Activated naive CD8-positive, alpha-beta T cell treated with anti-CD3 and anti-CD28 coated beads for 36 hours (primary cell): ENCODE results near the gene NOL7. TPM values are rescaled to one million over a fixed set of nuclear protein-coding genes. Genes with fewer than 3 reads are reported as not detected.
A peak's percentile ranks its signal among the peaks of the same experiment; 100 is the strongest.

Experiments
- DNase-seq: peaks from one replicate; pipeline ENCODE4 v3.0.0; 2021
- H3K27ac Mint-ChIP-seq: one replicate; pipeline ENCODE4 v1.8.0; 2022; ENCODE audit warnings: mild to moderate bottlenecking, moderate library complexity, mixed read lengths
- H3K27me3 Mint-ChIP-seq: one replicate; pipeline ENCODE4 v1.8.0; 2022; ENCODE audit warnings: mild to moderate bottlenecking, mixed read lengths
- H3K36me3 Mint-ChIP-seq: one replicate; pipeline ENCODE4 v1.8.0; 2021; ENCODE audit warnings: mild to moderate bottlenecking, mixed read lengths
- H3K4me1 Mint-ChIP-seq: one replicate; pipeline ENCODE4 v1.8.0; 2021; ENCODE audit warnings: mixed read lengths
- H3K4me3 Mint-ChIP-seq: one replicate; pipeline ENCODE4 v1.8.0; 2022; ENCODE audit warnings: mild to moderate bottlenecking, moderate library complexity, mixed read lengths
- H3K9me3 Mint-ChIP-seq: one replicate; pipeline ENCODE4 v1.8.0; 2022; ENCODE audit warnings: mixed read lengths
- total RNA-seq, 2 experiments: library from RNA; stranded (reverse); gene quantifications; one replicate each; pipeline ENCODE4 v1.2.3, GENCODE V29; 2021

Gene NOL7
- total RNA-seq = 100 to 1,000 TPM; 121 to 123 TPM

GRCh38 chr6:13614926-13615791 is at the start of gene NOL7:
Gene NOL7, plus strand, starts transcription at chr6:13615335. Its CDS starts 24 bp downstream, at chr6:13615359.
- Mint-ChIP-seq H3K4me3 (peak within 1 kb of the TSS; percentile 99), H3K27ac (peak within 1 kb of the TSS; percentile 89), H3K4me1 (peaks cover 45% of the 10 kb centered on the region), H3K27me3 (peaks cover 4% of the 10 kb centered on the region), H3K9me3 (no peaks in the 10 kb centered on the region), H3K36me3 (peaks cover 35% of the 10 kb centered on the region)
- DNase-seq = peak; percentile 97

GRCh38 chr6:13565921-13566320 is 49.2 kb upstream of the NOL7 start:
- DNase-seq = no peak
- H3K9me3 Mint-ChIP-seq = no peaks in the 10 kb centered on the region
- H3K36me3 Mint-ChIP-seq = no peaks in the 10 kb centered on the region
- H3K27ac Mint-ChIP-seq = no peak overlapping the region
- no peak overlapping the region for H3K4me3 Mint-ChIP-seq
- peaks cover 11% of the 10 kb centered on the region for H3K27me3 Mint-ChIP-seq
- H3K4me1 Mint-ChIP-seq = no peaks in the 10 kb centered on the region

GRCh38 chr6:13566500-13566899 is 48.6 kb upstream of the NOL7 start:
- Mint-ChIP-seq H3K4me1 (no peaks in the 10 kb centered on the region), H3K9me3 (no peaks in the 10 kb centered on the region), H3K4me3 (no peak overlapping the region)

GRCh38 chr6:13568970-13569369 is 46.2 kb upstream of the NOL7 start:
- peaks cover 10% of the 10 kb centered on the region for H3K4me1 Mint-ChIP-seq
- peaks cover 7% of the 10 kb centered on the region for H3K27me3 Mint-ChIP-seq
- H3K27ac Mint-ChIP-seq = no peak overlapping the region
- H3K36me3 Mint-ChIP-seq = no peaks in the 10 kb centered on the region
- no peak overlapping the region for H3K4me3 Mint-ChIP-seq
- no peaks in the 10 kb centered on the region for H3K9me3 Mint-ChIP-seq
- no peak for DNase-seq

More at GRCh38 chr6:13566500-13566899, 48.6 kb upstream of the NOL7 start:
- Mint-ChIP-seq H3K27me3 (peaks cover 11% of the 10 kb centered on the region), H3K36me3 (no peaks in the 10 kb centered on the region), H3K27ac (no peak overlapping the region)
- no peak for DNase-seq

DNA sequence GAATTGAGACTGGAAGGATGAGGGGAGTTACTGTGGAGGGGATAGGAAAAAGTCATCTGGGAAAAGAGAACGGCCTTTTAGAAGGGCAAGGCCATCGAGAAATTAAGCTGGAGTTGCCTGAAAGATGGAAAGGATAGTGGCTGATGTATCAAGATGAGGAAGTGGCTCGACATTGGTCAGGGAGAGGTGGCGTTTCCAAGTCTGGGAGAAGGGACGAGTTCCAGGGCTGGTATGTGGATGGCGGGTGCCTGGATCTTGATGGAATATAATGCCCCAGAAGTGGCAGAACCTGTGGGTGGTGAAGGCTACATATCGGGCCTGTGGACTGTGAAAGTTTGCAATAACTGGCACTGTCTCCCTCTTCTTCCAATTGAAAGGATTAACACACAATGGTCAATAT is 42.9 kb upstream of the NOL7 start:
- Mint-ChIP-seq H3K4me3 (no peak overlapping the region), H3K27me3 (no peaks in the 10 kb centered on the region), H3K9me3 (no peaks in the 10 kb centered on the region), H3K36me3 (no peaks in the 10 kb centered on the region), H3K4me1 (peaks cover 22% of the 10 kb centered on the region), H3K27ac (no peak overlapping the region)
- DNase-seq = no peak

- Mint-ChIP-seq H3K4me1 (peaks cover 22% of the 10 kb centered on the region), H3K27ac (peak overlapping the region; percentile 86)
These were observed 42.0 kb upstream of the NOL7 start for GRCh38 chr6:13572951-13573654.

GRCh38 chr6:13573669-13574110 is 41.4 kb upstream of the NOL7 start:
- peak; percentile 22 for DNase-seq
- peaks cover 6% of the 10 kb centered on the region for H3K36me3 Mint-ChIP-seq
- no peaks in the 10 kb centered on the region for H3K27me3 Mint-ChIP-seq

More at GRCh38 chr6:13572951-13573654, 42.0 kb upstream of the NOL7 start:
- peaks cover 5% of the 10 kb centered on the region for H3K9me3 Mint-ChIP-seq
- DNase-seq = no peak
- peaks cover 5% of the 10 kb centered on the region for H3K36me3 Mint-ChIP-seq
- peak overlapping the region; percentile 86 for H3K4me3 Mint-ChIP-seq
- H3K27me3 Mint-ChIP-seq = no peaks in the 10 kb centered on the region

DNA sequence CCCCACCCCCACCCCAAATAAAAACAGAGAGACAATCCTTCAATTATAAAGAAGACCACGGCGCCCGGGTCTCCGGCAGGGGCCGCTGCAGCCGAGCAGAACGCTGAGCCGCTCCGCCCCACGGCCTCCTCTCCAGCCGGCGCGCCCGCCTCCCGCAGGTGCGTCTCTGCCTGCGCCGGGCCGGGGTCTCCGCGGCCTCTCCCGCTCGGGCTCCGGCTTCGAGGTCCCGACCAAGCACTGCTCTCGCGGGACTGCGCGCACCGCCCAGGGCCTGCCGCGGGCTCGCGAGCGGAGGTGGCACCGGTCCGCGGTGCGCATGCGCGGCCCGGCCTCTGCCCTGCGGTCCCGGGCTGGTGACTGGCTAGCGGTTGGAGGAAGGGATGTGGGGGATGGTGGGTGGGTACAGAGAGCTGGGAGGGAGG is 41.0 kb upstream of the NOL7 start:
- H3K27ac Mint-ChIP-seq = peak overlapping the region; percentile 97
- peaks cover 8% of the 10 kb centered on the region for H3K36me3 Mint-ChIP-seq
- H3K9me3 Mint-ChIP-seq = peaks cover 6% of the 10 kb centered on the region
- peak; percentile 96 for DNase-seq
- peaks cover 24% of the 10 kb centered on the region for H3K4me1 Mint-ChIP-seq
- peak overlapping the region; percentile 90 for H3K4me3 Mint-ChIP-seq
- no peaks in the 10 kb centered on the region for H3K27me3 Mint-ChIP-seq

More at GRCh38 chr6:13573669-13574110, 41.4 kb upstream of the NOL7 start:
- peak overlapping the region; percentile 86 for H3K4me3 Mint-ChIP-seq
- peaks cover 22% of the 10 kb centered on the region for H3K4me1 Mint-ChIP-seq
- peaks cover 6% of the 10 kb centered on the region for H3K9me3 Mint-ChIP-seq
- H3K27ac Mint-ChIP-seq = peak overlapping the region; percentile 86

DNA sequence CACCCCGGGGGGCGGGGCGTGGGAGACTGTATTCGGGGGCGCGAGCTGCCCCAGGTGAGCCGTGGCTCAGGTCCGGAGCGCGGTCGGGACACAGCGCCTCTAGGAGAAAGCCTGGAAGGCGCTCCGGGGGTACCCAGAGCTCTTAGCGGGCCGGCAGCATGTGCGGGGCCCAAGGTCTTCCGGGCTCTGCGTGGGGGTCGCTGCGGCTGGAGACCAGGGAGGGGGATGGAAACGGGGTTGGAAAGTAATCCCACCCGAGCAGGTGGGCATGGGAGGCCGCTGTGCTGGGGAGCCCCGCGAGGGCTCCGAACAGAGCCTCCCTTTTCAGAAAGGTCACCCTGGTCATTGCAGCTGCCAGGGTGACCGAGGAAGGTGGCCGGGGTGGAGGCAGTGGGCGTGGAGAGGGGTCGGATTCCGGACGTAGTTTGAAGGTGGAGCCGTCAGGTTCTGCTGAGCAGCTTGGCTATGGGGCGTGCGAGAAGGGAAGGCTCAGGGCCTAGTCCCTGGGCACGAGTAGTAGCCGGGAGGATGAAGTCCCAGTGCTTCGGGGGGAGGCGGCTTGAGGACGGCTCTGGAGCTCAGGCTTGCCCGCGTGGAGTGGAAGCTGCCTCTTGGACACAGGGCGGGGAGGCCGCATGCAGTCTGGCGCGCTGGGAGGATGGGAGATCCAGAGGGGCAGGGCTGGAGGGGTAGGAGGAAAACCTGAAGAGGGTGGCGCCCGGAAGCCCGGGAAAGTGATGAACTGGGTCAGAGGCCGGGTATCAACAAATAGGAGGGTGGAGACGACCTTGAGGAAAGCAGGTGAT is 40.4 kb upstream of the NOL7 start, which contains the start of gene SIRT5:
TSS of gene SIRT5 (plus strand) at position 31 of the 806 bp plus-strand sequence. CDS start 9,510 bp downstream, outside the sequence.
- Mint-ChIP-seq H3K4me1 (peaks cover 24% of the 10 kb centered on the region), H3K27me3 (no peaks in the 10 kb centered on the region), H3K4me3 (peak within 1 kb of the TSS; percentile 90), H3K36me3 (peaks cover 8% of the 10 kb centered on the region), H3K27ac (peak within 1 kb of the TSS; percentile 97), H3K9me3 (peaks cover 6% of the 10 kb centered on the region)
- DNase-seq = peak; percentile 80

DNA sequence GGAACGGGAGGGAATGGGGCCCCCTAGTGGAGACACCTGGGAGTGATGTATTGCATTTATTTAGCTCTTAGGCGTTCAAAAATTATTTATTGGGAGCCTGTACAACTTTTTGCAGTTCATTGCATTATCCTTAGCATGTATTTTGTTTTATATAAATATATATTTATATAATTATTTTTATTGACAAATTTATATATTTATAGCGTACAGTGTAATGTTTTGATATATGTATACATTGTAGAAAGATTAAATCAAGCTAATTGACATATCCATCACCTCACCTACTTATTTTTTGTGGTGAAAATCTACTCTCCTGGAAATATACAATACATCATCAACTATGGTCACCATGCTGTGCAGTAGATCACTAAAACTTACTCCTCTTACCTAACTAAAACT is 39.8 kb upstream of the NOL7 start:
- Mint-ChIP-seq H3K4me1 (peaks cover 24% of the 10 kb centered on the region), H3K36me3 (peaks cover 9% of the 10 kb centered on the region), H3K4me3 (peak overlapping the region; percentile 90), H3K27me3 (no peaks in the 10 kb centered on the region), H3K27ac (peak overlapping the region; percentile 97), H3K9me3 (peaks cover 6% of the 10 kb centered on the region)
- DNase-seq = no peak

GRCh38 chr6:13576017-13576416 is 39.1 kb upstream of the NOL7 start:
- Mint-ChIP-seq H3K27ac (peak overlapping the region; percentile 49), H3K4me3 (peak overlapping the region; percentile 54), H3K9me3 (peaks cover 6% of the 10 kb centered on the region), H3K4me1 (peaks cover 24% of the 10 kb centered on the region), H3K36me3 (peaks cover 13% of the 10 kb centered on the region), H3K27me3 (no peaks in the 10 kb centered on the region)
- DNase-seq = no peak

DNA sequence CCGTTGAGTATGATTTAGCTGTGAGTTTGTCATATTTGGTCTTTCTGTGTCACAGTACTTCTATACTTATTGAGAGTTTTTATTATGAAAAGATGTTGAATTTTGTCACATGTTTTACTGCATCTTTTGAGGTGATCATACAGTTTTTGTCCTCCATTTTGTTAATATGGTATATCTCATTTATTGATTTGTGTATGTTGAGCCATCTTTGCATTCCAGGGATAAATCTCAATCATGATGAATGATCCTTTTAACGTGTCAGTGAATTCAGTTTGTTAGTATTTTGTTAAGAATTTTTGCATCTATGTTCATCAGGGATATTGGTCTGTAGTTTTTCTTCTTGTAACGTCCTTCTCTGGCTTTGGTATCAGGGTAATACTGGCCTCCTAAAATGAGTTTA is 37.2 kb upstream of the NOL7 start:
- peaks cover 6% of the 10 kb centered on the region for H3K9me3 Mint-ChIP-seq
- H3K36me3 Mint-ChIP-seq = peaks cover 16% of the 10 kb centered on the region
- no peaks in the 10 kb centered on the region for H3K27me3 Mint-ChIP-seq
- H3K4me3 Mint-ChIP-seq = no peak overlapping the region
- peaks cover 22% of the 10 kb centered on the region for H3K4me1 Mint-ChIP-seq
- H3K27ac Mint-ChIP-seq = no peak overlapping the region
- no peak for DNase-seq

DNA sequence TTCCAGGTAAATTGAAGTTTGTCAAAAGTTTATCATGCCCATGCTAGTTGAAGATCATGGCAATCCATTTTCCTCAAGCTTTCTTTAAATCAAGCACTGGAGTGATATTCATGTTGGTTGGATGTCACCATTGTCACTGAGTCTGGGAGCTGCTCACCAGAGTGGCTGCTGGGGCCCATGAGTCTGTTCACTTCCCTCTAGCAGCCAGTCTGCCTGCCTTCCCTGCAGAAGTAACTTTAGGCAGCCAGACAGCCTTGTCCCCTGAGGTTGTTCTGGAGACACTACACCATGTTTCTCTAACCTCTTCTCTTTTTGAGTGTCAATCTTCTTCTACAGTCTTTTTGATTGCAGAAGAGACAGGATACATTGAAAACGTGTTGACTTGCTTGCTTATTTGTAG is 35.2 kb upstream of the NOL7 start:
- H3K9me3 Mint-ChIP-seq = peaks cover 6% of the 10 kb centered on the region
- peaks cover 13% of the 10 kb centered on the region for H3K4me1 Mint-ChIP-seq
- H3K4me3 Mint-ChIP-seq = no peak overlapping the region
- DNase-seq = no peak
- no peak overlapping the region for H3K27ac Mint-ChIP-seq
- H3K36me3 Mint-ChIP-seq = peaks cover 16% of the 10 kb centered on the region
- no peaks in the 10 kb centered on the region for H3K27me3 Mint-ChIP-seq

DNA sequence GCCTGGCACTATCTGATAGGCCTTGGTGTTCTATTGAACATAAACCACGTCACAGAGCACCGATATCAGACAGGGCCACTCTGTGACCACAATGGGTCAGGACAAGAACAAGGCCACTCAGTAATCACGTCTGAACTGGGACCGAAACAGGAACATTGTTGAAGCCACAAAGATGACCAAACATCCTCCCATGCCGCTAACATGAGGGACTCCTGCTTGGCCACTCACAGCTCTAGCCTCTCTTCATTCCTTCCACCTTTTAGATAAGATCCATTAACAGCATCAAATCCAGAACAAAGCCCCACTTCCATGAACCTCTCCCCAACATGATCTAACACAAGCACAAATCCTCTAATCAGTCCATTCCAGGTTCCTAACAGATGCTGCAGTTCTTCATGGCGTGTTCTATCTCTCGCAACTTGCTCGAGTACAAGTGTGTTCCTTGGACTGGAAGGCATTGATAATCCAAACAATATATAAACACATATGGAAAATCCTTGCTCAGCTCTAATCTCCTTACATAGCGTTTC is 33.4 kb upstream of the NOL7 start:
- no peak for DNase-seq
- peaks cover 20% of the 10 kb centered on the region for H3K36me3 Mint-ChIP-seq
- H3K4me1 Mint-ChIP-seq = peaks cover 2% of the 10 kb centered on the region
- H3K27me3 Mint-ChIP-seq = no peaks in the 10 kb centered on the region
- no peak overlapping the region for H3K27ac Mint-ChIP-seq
- H3K4me3 Mint-ChIP-seq = no peak overlapping the region
- peaks cover 6% of the 10 kb centered on the region for H3K9me3 Mint-ChIP-seq
